ENCODE data around the gene NIPSNAP2.
"Not testable (repeated sequence)": the region's sequence is repeated elsewhere in the genome, so short reads cannot be mapped to it uniquely, and the experiment has no call there.

NIPSNAP2 gene

DNA sequence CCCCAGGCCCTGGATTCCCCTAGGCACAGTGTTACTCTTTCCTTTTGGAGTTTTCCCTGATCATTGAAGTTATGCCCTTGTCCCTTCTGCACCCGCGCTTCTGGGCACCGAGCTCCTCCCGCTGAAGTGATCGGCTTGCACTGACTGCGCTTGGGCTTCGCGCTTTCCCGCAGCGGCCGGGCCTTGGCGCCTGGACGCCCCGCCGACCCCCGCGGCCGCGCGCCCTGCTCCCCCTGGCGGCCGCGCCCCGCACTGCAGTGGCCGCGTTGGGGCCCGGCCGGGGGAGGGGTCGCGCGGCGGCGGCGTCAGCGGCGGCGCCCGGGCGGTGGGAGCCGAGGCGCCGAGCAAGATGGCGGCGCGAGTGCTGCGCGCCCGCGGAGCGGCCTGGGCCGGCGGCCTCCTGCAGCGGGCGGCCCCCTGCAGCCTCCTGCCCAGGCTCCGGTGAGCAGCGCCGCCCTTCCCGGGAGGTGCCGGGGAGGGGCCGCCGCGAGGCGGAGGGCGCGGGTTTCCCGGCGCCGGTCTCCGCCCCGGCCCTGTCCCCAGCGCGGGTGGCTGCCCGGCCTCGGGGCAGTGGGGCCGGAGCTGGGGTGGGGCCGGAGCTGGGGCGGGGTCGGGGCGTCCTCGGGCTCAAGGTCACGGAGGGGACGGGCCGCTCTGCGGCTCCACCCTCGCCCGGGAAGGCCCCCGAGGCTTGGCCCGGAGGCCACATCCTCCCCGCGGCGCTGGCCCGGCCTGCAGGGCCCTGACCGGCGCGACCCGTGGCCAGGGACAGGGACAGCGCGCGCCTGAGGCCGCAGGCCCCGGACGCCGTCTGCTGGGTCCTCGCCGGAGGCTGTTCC lies at the start of gene NIPSNAP2:
Gene NIPSNAP2 (plus strand): TSS at position 325 of the 839 bp plus-strand sequence. CDS start 25 bp downstream, at position 350.
- DNase-seq = peak; percentile 87

DNA sequence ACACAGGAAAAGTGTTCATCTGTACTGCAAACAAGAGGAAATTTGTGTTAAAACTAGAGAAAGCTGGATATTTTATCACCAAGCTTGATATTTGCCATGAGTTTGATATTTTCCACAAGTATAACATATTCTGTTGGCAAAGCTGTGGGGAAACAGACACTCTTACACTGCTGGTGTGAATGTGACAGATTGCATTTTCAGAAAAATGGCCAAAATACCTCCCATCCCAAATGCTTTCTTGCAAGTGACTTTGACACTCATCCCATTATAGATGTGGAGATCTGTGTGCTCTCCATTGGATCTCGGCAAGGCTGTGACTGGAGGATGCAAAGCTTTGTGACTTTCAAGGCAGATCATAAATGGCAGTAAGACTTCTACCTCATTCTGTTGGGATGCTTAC lies 46.6 kb upstream of the NIPSNAP2 start:
- DNase-seq = no peak

DNA sequence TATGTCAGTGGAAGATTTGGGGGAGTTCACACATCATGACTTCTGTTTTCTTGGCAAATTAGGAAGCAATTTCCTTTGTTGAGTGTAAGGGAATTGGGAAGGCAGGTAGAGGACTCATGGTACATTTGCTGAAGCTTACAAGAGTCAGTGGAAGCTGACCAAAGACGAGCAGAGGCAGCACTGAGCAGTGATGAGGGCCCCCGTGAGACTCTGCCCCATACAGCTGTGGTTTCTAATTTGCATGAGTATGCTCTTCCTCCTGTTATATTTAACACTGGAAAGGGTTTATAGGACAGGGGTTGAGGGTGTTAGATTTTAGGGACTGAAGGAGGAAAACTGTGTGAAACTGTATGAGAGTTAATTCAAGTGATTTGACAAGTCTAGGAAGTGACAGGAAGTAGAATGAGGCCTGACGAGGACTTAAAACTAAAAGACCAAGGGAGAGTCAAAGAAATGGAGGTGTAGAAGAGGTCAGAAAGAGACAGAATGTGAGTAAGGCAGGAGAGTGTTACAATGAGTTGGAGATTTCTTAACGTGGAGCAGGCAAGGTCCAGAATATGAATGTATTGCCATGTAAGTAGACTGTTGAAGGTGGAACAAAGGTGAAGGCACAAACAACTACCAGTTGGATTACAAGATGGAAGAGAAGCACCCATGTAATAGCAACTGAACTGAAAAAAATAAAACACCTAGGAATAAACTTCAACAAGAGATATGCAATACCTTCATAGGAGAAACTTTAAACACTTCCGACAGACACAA lies 36.2 kb upstream of the NIPSNAP2 start:
- no peak for DNase-seq

GRCh38 chr7:55931421-55932151 lies 32.8 kb upstream of the NIPSNAP2 start:
- no peak for DNase-seq

DNA sequence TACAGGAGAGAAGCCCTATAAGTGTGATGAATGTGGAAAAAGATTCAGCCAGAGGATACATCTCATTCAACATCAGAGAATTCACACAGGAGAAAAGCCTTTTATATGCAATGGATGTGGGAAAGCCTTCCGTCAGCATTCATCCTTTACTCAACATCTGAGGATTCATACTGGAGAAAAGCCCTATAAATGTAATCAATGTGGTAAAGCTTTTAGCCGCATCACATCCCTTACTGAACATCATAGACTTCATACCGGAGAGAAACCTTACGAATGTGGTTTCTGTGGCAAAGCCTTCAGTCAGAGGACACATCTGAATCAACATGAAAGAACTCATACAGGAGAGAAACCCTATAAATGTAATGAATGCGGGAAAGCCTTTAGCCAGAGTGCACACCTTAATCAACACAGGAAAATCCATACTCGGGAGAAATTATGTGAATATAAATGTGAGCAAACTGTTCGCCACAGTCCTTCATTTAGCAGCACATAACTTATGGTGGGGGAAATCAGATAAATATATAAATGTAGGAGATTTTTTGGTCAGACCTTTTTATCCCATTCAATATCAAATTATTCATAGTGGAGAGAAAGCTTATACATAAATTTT lies 24.8 kb upstream of the NIPSNAP2 start:
- DNase-seq = no peak

GRCh38 chr7:55946545-55946944 lies 17.8 kb upstream of the NIPSNAP2 start:
- DNase-seq = no peak

DNA sequence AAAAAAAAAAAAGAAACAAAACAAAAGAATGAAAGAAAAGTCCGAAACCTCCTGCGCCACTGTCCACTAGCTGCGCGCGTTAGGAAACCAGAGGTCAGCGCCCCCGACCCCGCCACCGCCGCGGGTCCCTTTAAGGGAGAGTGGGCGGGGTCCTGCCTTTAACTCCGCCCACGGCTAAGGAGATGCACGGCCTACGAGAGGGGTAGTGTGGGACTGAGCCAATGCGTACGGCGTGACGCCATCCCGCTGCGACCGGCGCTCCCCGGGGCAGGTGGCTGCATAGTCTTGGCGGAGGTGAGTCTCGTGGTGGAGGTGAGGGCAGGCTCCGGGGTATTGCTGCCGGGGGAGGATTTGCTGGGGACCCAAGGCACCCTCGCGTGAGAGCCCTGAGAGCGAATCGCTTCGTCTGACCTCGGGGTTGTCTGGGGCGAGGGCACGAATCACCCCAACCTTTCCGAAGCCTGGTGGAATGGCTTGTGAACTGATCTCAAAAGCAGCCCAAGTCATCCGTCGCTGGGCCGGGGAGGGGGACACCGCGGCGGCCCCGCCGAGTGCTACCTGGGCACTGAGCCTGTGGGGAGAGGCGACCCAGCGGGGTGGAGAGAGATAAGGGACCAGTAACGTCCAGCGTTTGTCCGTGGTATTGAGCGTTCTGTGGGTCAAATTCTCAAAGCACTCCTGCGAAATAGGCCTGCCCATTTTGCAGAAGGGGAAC lies 12.6 kb upstream of the NIPSNAP2 start, which contains the start of gene MRPS17:
Gene MRPS17 (plus strand): TSS at position 241 of the 715 bp plus-strand sequence. CDS start 1,319 bp downstream, outside the sequence.
- DNase-seq = peak; percentile 97

DNA sequence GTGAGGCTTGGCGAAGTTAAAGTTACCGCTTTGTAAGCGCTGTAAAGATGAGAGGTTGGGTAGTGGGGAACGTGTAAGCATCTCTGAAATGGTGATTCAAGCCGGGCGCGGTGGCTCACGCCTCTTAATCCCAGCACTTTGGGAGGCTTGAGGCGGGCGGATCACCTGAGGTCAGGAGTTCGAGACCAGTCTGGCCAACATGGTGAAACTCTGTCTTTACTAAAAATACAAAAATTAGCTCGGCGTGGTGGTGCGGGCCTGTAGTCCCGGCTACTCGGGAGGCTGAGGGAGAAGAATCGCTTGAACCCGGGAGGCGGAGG lies 12.1 kb upstream of the NIPSNAP2 start:
- not testable (repeated sequence) for DNase-seq

- DNase-seq = no peak
These were observed 10.5 kb upstream of the NIPSNAP2 start for GRCh38 chr7:55953707-55954475.

DNA sequence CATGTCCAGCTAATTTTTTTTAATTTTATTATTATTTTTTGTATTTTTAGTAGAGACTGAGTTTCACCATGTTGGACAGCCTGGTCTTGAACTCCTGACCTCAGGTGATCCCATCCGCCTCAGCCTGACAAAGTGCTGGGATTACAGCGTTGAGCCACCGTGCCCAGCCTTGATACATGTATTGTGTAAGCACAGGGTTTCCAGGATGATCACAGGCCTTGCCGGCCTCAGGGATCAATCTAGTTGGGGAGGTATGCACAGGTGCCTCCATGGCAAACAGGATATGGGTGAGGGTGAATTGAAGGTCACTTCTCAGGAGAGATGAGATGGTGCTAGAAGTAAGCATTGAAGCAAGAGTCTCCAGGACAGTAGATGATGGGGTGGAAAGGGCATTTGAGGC lies 7.2 kb upstream of the NIPSNAP2 start:
- no peak for DNase-seq

DNA sequence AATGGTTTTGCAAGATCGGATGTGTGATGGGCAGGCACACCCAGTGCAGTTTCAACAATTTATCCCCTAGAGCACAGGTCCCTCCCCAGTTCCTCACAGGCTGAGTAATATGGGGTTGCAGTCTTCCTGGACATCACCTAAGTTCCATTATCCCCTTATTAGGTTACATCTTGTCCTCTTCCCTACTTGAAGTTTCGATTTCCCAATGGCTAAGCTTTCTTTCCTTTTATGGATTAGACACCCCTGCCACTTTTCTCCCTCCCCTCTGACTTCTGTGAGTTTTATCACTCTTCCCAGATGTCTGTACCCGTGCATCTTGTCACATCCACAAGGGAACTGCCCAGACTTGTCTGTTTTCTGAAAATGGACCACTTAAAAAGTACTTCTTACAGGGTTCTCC lies 2.4 kb upstream of the NIPSNAP2 start:
- DNase-seq = no peak

GRCh38 chr7:55963584-55964168 lies 709 bp upstream of the NIPSNAP2 start:
- DNase-seq = no peak

DNA sequence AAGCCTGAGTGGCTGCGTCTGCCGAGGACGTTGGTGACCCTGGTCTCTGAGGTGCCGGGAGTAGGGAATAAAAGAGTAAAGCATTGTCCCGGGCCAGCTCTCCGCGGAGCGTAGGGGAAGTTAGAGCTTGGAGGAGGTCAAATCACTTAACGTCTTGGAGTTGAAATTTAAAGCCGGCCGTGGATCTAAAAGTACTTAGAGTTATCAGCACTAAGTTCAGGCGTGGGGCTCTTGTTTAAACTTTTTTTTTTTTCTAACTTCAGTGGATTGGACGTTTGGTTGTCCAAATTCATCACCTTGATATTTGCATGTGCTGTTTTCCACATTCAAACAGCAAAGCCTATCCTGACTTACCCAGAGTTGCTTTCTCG lies 700 bp downstream of the NIPSNAP2 start:
- DNase-seq = no peak

GRCh38 chr7:55965805-55966421 lies 1.5 kb downstream of the NIPSNAP2 start:
- no peak for DNase-seq

- DNase-seq = no peak
These were observed 2.5 kb downstream of the NIPSNAP2 start for GRCh38 chr7:55966851-55967250.

DNA sequence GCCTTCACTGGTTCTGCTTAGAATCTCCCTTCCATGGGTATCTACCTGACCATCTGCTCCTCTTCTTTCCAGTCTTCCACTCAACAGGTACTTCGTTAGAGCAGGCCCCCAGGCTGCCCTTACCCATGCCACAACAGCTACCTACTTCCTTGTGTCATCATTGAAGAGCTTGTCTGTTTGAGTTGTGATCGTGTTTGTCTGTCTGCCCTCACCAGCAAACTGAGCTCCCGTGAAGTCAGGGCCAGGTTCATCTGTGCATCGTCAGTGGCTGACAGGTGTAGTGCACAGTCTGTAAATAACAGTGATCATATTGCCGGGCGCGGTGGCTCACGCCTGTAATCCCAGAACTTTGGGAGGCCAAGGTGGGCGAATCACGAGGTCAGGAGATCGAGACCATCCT lies 5.0 kb downstream of the NIPSNAP2 start:
- no peak for DNase-seq

DNA sequence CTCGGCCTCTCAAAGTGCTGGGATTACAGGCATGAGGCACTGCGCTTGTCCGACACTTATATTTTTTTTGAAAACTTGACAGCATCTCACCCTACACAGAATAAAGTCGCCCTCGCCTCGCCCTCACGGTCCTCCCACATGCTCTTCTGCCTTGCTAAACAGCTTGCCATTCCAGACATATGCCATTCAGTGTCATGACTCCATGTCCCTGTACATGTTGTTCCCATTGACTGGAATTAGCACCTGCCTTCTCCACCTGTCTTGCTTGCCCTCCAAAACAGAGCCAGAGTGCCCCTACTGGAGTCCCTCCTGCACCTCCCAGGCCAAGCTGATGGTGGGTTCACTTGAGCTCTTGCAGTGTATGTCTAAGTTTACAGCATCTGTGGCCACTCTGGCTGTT lies 6.2 kb downstream of the NIPSNAP2 start:
- DNase-seq = peak; percentile 30

GRCh38 chr7:55970978-55971377 lies 6.6 kb downstream of the NIPSNAP2 start:
- DNase-seq = peak; percentile 16

- peak; percentile 37 for DNase-seq
These were observed 9.4 kb downstream of the NIPSNAP2 start for GRCh38 chr7:55973747-55974250.

DNA sequence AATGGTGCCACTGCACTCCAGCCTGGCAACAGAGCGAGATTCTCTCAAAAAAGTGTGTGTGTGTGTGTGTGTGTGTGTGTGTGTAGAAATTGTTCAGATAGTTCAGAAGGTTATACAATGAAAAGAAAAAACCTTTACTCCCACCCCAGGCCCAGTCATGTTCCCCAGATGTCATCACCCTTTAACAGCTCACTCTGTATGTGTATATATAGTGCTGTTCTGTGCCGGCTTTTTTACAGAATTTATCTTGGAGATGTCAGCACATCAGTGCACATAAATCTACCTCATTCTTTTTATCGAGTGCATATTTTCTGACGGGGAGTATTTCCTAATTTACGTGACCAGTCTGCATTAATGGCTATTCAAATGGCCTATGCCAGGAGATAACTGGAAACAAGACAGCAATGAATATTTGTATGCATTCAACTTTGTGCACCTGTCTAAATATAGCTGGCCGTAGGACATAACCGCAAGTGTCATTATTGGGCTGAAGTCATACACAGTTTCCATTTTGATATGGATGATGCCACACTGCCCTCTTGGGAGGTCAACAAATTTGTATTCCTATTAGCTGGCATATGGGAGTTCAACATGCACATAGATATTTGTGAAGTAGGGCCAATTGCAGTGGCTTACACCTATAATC lies 11.7 kb downstream of the NIPSNAP2 start:
- no peak for DNase-seq

Data from activated effector memory CD4-positive, alpha-beta T cell treated with anti-CD3 and anti-CD28 coated beads, Interleukin-2, amount 50 U/mL, for 16 hours (primary cell).